Non-pigmented ciliary epithelial cell (primary cell): ENCODE results near the gene CARS2.
"Not testable (repeated sequence)": the region's sequence is repeated elsewhere in the genome, so short reads cannot be mapped to it uniquely, and the experiment has no call there.

Experiments
- DNase-seq: peaks from one replicate; pipeline ENCODE4 v3.0.0-alpha.2; 2010; ENCODE audit warnings: low read depth

CARS2 gene

GRCh38 chr13:110616103-110617101, 89.5 kb downstream of the CARS2 start:
- no peak for DNase-seq

DNA sequence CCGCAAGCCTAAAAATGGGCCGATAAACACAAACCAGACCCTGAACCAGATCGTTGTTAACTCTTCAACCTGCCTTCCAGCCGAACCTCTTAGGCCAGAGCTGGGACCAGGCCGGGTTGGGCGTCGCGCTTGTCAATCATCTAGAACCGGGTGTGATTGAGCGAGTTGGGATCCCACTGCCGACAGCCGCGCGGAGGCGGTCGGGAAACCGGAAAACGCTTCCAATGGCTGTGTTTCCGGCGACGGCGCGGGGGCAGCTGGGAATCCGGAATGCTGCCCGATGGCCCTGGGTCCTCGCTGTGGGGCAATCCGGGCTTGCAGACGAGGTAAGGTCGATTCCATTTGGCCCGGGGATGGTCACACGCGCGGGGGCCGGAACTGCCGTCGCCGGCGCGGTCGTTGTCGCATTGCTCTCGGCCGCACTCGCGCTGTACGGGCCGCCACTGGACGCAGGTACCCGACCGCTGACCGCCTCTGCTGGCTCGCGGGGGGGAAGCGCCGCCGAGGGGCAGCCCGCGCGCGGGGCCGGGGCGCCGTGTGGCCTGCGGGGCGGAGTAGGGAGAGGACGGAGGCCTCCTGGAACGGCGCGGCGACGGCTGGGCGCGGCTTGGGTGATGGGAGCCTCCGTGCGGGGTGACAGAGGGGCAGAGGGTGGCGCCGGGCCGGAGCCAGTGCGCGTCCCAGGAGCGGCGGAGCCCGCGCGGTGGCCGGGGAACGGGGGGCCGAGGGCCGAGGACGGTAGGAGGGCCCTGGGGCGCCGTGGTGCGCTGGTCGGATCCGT, 90.4 kb downstream of the CARS2 start, which contains the start of gene NAXD:
Gene NAXD, plus strand, starts transcription at position 224 of the 781 bp plus-strand sequence. Its CDS starts 57 bp downstream, at position 281.
- DNase-seq: peak; percentile 80

GRCh38 chr13:110615005-110615321, 91.0 kb downstream of the CARS2 start:
- DNase-seq: no peak

DNA sequence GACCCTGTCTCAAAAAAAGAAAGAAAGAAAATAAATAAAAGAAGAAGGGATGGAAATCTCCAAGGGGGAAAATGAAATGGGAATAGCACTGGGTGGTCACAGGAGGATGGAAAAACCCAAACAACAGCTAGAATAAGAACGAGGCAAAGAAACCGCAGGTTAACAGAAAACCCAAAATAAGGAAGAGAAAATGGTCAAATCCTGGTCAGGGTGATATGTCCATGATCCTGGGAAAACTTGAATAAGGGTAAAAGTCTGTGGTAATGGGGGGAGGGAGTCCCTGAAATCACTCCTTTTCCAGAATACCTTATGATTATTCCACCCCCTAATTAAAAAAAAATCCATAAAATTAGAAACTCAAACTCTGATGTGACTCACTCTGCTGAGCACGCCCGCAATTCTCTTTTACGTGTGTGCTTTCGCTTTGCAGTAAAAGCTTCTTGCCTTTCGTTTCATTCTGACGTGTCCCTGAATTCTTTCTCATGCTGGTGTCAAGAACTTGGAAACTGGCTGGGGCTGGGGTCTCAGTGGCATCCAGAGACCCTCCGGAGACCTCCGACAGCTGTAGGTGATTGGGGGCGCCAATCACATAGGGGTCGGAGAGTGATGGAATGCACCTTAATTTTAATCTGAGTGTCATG, 94.8 kb downstream of the CARS2 start:
- DNase-seq: no peak

- no peak for DNase-seq
Observed at GRCh38 chr13:110607675-110608224, 98.2 kb downstream of the CARS2 start.

DNA sequence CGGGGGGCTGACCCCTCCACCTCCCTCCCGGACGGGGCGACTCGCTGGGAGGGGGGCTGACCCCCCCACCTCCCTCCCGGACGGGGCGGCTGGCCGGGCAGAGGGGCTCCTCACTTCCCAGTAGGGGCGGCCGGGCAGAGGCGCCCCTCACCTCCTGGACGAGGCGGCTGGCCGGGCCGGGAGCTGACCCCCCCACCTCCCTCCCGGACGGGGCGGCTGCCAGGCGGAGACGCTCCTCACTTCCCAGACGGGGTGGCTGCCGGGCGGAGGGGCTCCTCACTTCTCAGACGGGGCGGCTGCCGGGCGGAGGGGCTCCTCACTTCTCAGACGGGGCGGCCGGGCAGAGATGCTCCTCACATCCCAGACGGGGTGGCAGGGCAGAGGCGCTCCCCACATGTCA, 99.6 kb downstream of the CARS2 start:
- DNase-seq: not testable (repeated sequence)

GRCh38 chr13:110605132-110605531, 100.8 kb downstream of the CARS2 start:
- DNase-seq: no peak

- no peak for DNase-seq
Observed at GRCh38 chr13:110600980-110601379, 104.9 kb downstream of the CARS2 start.

DNA sequence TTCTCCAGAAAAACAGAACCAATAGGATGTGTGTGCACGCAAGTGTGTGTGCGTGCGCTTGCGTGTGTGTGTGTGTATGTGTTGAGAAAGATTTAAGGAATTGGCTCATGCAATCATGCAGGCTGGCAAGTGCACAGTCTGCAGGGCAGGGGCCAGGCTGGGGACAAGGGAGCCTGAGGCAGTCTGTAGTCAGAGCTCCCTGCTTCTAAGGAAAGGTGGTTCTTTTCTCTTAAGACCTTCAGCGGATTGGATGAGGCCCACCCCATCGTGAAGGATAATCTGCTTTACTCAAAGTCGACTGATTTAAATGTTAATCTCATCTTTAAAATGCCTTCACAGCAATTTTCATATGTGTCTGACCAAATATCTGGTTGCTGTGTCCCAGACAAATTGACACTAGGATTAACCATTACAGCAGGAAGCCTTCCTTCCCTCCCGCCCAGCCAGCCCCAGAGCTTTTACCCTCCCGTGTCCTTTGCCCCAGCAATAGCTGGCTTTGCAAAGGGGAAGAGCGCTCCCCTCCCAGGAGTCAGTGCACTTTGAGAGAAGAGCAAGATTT, 105.6 kb downstream of the CARS2 start:
- no peak for DNase-seq

GRCh38 chr13:110597041-110597689, 108.8 kb downstream of the CARS2 start:
- no peak for DNase-seq

- peak; percentile 19 for DNase-seq
Observed at GRCh38 chr13:110593430-110594130, 112.3 kb downstream of the CARS2 start.

DNA sequence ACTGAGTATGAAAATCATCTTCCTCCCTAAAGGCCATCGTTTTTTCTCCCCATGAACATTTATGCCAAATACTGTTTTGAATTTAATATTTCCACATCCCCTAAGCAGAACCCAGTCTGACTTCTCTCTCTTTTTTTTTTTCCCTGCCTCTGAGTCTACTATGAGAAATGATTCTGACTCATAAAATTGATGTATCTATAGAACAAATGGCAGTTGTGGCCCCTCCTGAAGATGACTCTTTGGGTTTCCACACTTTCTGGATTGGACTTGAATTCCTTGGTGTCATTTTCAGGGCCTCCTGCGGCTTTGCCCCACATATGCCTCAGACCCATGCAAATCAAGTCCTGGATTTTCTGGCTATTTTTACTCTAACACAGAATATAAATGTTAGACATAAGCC, 113.3 kb downstream of the CARS2 start:
- DNase-seq: no peak
